Glutamatergic neuron (in vitro differentiated cells): Measurements from ENCODE around the gene CACNA1C. TPM values are rescaled to one million over a fixed set of nuclear protein-coding genes. Genes with fewer than 3 reads are reported as not detected.

Source experiments
- DNase-seq: peaks from one replicate; pipeline ENCODE4 v3.0.0; 2022
- H3K27ac Mint-ChIP-seq: one replicate; pipeline ENCODE4 v1.8.0; 2020; ENCODE audit warnings: mild to moderate bottlenecking, mixed read lengths, inconsistent platforms; ENCODE audit not compliant: unreplicated experiment
- H3K27me3 Mint-ChIP-seq: one replicate; pipeline ENCODE4 v1.8.0; 2020; ENCODE audit warnings: mild to moderate bottlenecking, moderate library complexity, mixed read lengths, inconsistent platforms; ENCODE audit not compliant: unreplicated experiment
- H3K36me3 Mint-ChIP-seq: one replicate; pipeline ENCODE4 v1.8.0; 2020; ENCODE audit warnings: mild to moderate bottlenecking, mixed read lengths, inconsistent platforms; ENCODE audit not compliant: unreplicated experiment
- H3K4me1 Mint-ChIP-seq: one replicate; pipeline ENCODE4 v1.8.0; 2020; ENCODE audit warnings: mild to moderate bottlenecking, low read depth, mixed read lengths, inconsistent platforms; ENCODE audit not compliant: unreplicated experiment
- H3K4me3 Mint-ChIP-seq: one replicate; pipeline ENCODE4 v1.8.0; 2020; ENCODE audit warnings: mild to moderate bottlenecking, mixed read lengths, inconsistent platforms; ENCODE audit not compliant: unreplicated experiment
- H3K9me3 Mint-ChIP-seq: one replicate; pipeline ENCODE4 v1.8.0; 2020; ENCODE audit warnings: mild to moderate bottlenecking, moderate library complexity, mixed read lengths, inconsistent platforms; ENCODE audit not compliant: unreplicated experiment
- CTCF ChIP-seq: fragments of 200-600 bp; sonication (generic); IDR thresholded peaks from one replicate; pipeline ENCODE4 v1.5.0; 2021; ENCODE audit not compliant: partially characterized antibody, unreplicated experiment
- total RNA-seq: library from RNA; stranded (reverse); fragmentation: NEBNext Ultra II Directional; extraction: Animal tissue kit (Norgen Biotek cat#: 25700); gene quantifications from one replicate; pipeline ENCODE4 v1.2.1, GENCODE V29; 2021; ENCODE audit not compliant: unreplicated experiment

Gene CACNA1C
- total RNA-seq, 1 donor from 2014 or later = 11.0 TPM

- H3K27me3 Mint-ChIP-seq = peaks cover 3% of the 10 kb centered on the region
- no peaks in the 10 kb centered on the region for H3K4me1 Mint-ChIP-seq
- no peak overlapping the region for H3K27ac Mint-ChIP-seq
- peaks cover 3% of the 10 kb centered on the region for H3K36me3 Mint-ChIP-seq
- TF ChIP-seq CTCF = no peak
- H3K9me3 Mint-ChIP-seq = no peaks in the 10 kb centered on the region
- no peak for DNase-seq
- H3K4me3 Mint-ChIP-seq = no peak overlapping the region
These were observed 599.2 kb downstream of the CACNA1C start for GRCh38 chr12:2652011-2652400.

- DNase-seq = no peak
- Mint-ChIP-seq H3K9me3 (no peaks in the 10 kb centered on the region), H3K27ac (no peak overlapping the region), H3K4me3 (no peak overlapping the region), H3K27me3 (peaks cover 3% of the 10 kb centered on the region), H3K4me1 (no peaks in the 10 kb centered on the region), H3K36me3 (peaks cover 4% of the 10 kb centered on the region)
- TF ChIP-seq CTCF = no peak
These were observed 599.8 kb downstream of the CACNA1C start for GRCh38 chr12:2652401-2653081.

GRCh38 chr12:2653461-2653965 lies 600.7 kb downstream of the CACNA1C start:
- DNase-seq = no peak
- TF ChIP-seq CTCF = no peak
- H3K4me1 Mint-ChIP-seq = no peaks in the 10 kb centered on the region
- H3K27ac Mint-ChIP-seq = no peak overlapping the region
- peaks cover 3% of the 10 kb centered on the region for H3K27me3 Mint-ChIP-seq
- H3K4me3 Mint-ChIP-seq = no peak overlapping the region
- H3K36me3 Mint-ChIP-seq = peaks cover 4% of the 10 kb centered on the region
- no peaks in the 10 kb centered on the region for H3K9me3 Mint-ChIP-seq

- H3K36me3 Mint-ChIP-seq = peaks cover 4% of the 10 kb centered on the region
- H3K27ac Mint-ChIP-seq = no peak overlapping the region
- no peak for DNase-seq
- no peaks in the 10 kb centered on the region for H3K9me3 Mint-ChIP-seq
- no peak overlapping the region for H3K4me3 Mint-ChIP-seq
- TF ChIP-seq CTCF = no peak
- no peaks in the 10 kb centered on the region for H3K4me1 Mint-ChIP-seq
- peaks cover 3% of the 10 kb centered on the region for H3K27me3 Mint-ChIP-seq
These were observed 601.5 kb downstream of the CACNA1C start for GRCh38 chr12:2654311-2654710.

- H3K4me1 Mint-ChIP-seq = no peaks in the 10 kb centered on the region
- no peak for TF ChIP-seq CTCF
- peaks cover 4% of the 10 kb centered on the region for H3K36me3 Mint-ChIP-seq
- peaks cover 3% of the 10 kb centered on the region for H3K27me3 Mint-ChIP-seq
- no peak overlapping the region for H3K4me3 Mint-ChIP-seq
- no peak overlapping the region for H3K27ac Mint-ChIP-seq
- H3K9me3 Mint-ChIP-seq = no peaks in the 10 kb centered on the region
- no peak for DNase-seq
These were observed 602.0 kb downstream of the CACNA1C start for GRCh38 chr12:2654741-2655140.
